SU-DHL-6 (cell line): ENCODE data around the gene HNF4A.

ENCODE experiments used
- H2AFZ ChIP-seq: fragments of 200-600 bp; sonication (generic); 2 replicates; pipeline ENCODE4 v1.6.1; 2014; ENCODE audit warnings: low read depth, mild to moderate bottlenecking, moderate library complexity, mixed read lengths, antibody characterized with exemption, low read length; ENCODE audit not compliant: severe bottlenecking
- H3F3A ChIP-seq: fragments of 200-600 bp; shearing (Covaris generic); 2 replicates; pipeline ENCODE4 v1.6.0; 2016; ENCODE audit warnings: antibody characterized with exemption, mild to moderate bottlenecking; ENCODE audit not compliant: insufficient read depth
- H3K27ac ChIP-seq: fragments of 200-600 bp; sonication (generic); 2 replicates; pipeline ENCODE4 v1.5.1; 2016; ENCODE audit warnings: low read depth, mild to moderate bottlenecking, low read length, moderate library complexity, mixed read lengths
- H3K27me3 ChIP-seq: fragments of 200-600 bp; sonication (generic), shearing (Covaris generic); 2 replicates; pipeline ENCODE4 v1.6.0; 2014; ENCODE audit warnings: mild to moderate bottlenecking, low read length
- H3K36me3 ChIP-seq: fragments of 200-600 bp; sonication (generic); 2 replicates; pipeline ENCODE4 v1.6.1; 2014; ENCODE audit warnings: mild to moderate bottlenecking, low read length, mixed read lengths
- H3K4me2 ChIP-seq: fragments of 300-600, 200-600 bp; shearing (Covaris generic), sonication (generic); 2 replicates; pipeline ENCODE4 v1.6.0; 2014; ENCODE audit warnings: low read length, low read depth, mild to moderate bottlenecking; ENCODE audit not compliant: poor library complexity, severe bottlenecking
- H3K4me3 ChIP-seq: fragments of 200-600 bp; sonication (generic); 2 replicates; pipeline ENCODE4 v1.5.1; 2014; ENCODE audit warnings: antibody characterized with exemption, low read length, mild to moderate bottlenecking, mixed read lengths; ENCODE audit not compliant: insufficient read depth, poor library complexity, severe bottlenecking
- H3K79me2 ChIP-seq: fragments of 200-600 bp; sonication (generic); 2 replicates; pipeline ENCODE4 v1.6.1; 2014; ENCODE audit warnings: mild to moderate bottlenecking, low read length, moderate library complexity; ENCODE audit not compliant: insufficient read depth
- H3K9ac ChIP-seq: fragments of 200-600 bp; sonication (generic); 2 replicates; pipeline ENCODE4 v1.7.0; 2014; ENCODE audit warnings: mild to moderate bottlenecking, low read length
- H3K9me2 ChIP-seq: fragments of 200-600 bp; sonication (generic); replicated peaks from 2 replicates; pipeline ENCODE4 v1.6.1; 2014; ENCODE audit warnings: low read length; ENCODE audit not compliant: insufficient read depth
- H3K9me3 ChIP-seq: fragments of 200-600 bp; sonication (generic); 2 replicates; pipeline ENCODE4 v1.6.1; 2014; ENCODE audit warnings: low read length, mixed read lengths; ENCODE audit not compliant: insufficient read depth
- H4K20me1 ChIP-seq: fragments of 200-600 bp; sonication (generic); 2 replicates; pipeline ENCODE4 v1.6.1; 2014; ENCODE audit warnings: low read depth, mild to moderate bottlenecking, antibody characterized with exemption, low read length, moderate library complexity, mixed read lengths
- EZH2phosphoT487 ChIP-seq: fragments of 200-600 bp; sonication (generic), shearing (Covaris generic); conservative IDR thresholded peaks from 2 replicates; pipeline ENCODE4 v1.6.1; 2018; ENCODE audit warnings: mild to moderate bottlenecking, antibody characterized with exemption, low read length, moderate library complexity, mixed read lengths
- TF ChIP-seq, protein P1 (sequence below): fragments of 200-600 bp; sonication (generic); IDR thresholded peaks from one replicate; pipeline ENCODE4 v1.5.1; 2017; ENCODE audit warnings: antibody characterized with exemption, mild to moderate bottlenecking, low read length, moderate library complexity; ENCODE audit not compliant: insufficient read depth, poor library complexity, severe bottlenecking

Gene HNF4A

DNA sequence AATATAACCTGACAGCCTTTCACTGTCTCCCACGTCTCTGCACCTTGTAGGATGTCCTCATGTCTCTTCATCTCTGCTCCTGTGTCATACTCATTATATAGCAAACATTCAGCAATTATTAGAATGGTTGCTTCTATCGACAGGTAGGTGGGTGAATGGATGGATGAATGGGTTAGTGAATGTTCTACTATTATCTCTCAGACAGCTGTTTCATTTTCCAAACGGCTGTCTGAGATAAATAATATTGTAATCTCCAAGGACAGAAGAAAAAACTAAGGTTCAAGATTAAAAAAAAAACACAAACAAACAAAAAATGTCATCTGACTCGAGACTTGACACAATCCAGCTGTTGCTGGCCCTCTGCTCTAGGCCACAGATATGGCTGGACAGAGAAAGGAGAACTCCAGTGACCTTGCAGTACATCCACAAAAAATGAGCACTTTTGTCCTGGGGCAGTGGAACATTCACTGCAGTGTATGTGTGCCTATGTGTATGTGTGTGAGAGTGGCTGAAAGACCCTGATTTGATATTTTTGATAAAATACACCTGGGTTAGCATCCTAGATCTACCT, 2.1 kb downstream of the HNF4A start:
- H3K4me3 ChIP-seq: no peak overlapping the region
- H3K9me2 ChIP-seq: no peaks in the 10 kb centered on the region
- no peaks in the 10 kb centered on the region for H4K20me1 ChIP-seq
- H3K9me3 ChIP-seq: no peaks in the 10 kb centered on the region
- H3K79me2 ChIP-seq: no peaks in the 10 kb centered on the region
- H3K27ac ChIP-seq: no peak overlapping the region
- H3K27me3 ChIP-seq: no peaks in the 10 kb centered on the region
- H2AFZ ChIP-seq: no peak overlapping the region
- no peaks in the 10 kb centered on the region for H3F3A ChIP-seq
- no peaks in the 10 kb centered on the region for H3K36me3 ChIP-seq
- no peak for TF ChIP-seq EZH2phosphoT487
- TF ChIP-seq, protein P1, sequence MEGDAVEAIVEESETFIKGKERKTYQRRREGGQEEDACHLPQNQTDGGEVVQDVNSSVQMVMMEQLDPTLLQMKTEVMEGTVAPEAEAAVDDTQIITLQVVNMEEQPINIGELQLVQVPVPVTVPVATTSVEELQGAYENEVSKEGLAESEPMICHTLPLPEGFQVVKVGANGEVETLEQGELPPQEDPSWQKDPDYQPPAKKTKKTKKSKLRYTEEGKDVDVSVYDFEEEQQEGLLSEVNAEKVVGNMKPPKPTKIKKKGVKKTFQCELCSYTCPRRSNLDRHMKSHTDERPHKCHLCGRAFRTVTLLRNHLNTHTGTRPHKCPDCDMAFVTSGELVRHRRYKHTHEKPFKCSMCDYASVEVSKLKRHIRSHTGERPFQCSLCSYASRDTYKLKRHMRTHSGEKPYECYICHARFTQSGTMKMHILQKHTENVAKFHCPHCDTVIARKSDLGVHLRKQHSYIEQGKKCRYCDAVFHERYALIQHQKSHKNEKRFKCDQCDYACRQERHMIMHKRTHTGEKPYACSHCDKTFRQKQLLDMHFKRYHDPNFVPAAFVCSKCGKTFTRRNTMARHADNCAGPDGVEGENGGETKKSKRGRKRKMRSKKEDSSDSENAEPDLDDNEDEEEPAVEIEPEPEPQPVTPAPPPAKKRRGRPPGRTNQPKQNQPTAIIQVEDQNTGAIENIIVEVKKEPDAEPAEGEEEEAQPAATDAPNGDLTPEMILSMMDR: no peak
- H3K9ac ChIP-seq: no peak overlapping the region
- H3K4me2 ChIP-seq: no peak overlapping the region

GRCh38 chr20:44358776-44359175, 3.3 kb downstream of the HNF4A start:
- no peak overlapping the region for H3K4me3 ChIP-seq
- no peaks in the 10 kb centered on the region for H3K9me3 ChIP-seq
- no peaks in the 10 kb centered on the region for H3K27me3 ChIP-seq
- no peak overlapping the region for H2AFZ ChIP-seq
- H3K36me3 ChIP-seq: no peaks in the 10 kb centered on the region
- H3K9ac ChIP-seq: no peak overlapping the region
- no peaks in the 10 kb centered on the region for H3F3A ChIP-seq
- H3K27ac ChIP-seq: no peak overlapping the region
- no peaks in the 10 kb centered on the region for H3K9me2 ChIP-seq
- no peaks in the 10 kb centered on the region for H4K20me1 ChIP-seq
- TF ChIP-seq, protein P1: no peak
- no peak for TF ChIP-seq EZH2phosphoT487
- no peak overlapping the region for H3K4me2 ChIP-seq
- no peaks in the 10 kb centered on the region for H3K79me2 ChIP-seq

DNA sequence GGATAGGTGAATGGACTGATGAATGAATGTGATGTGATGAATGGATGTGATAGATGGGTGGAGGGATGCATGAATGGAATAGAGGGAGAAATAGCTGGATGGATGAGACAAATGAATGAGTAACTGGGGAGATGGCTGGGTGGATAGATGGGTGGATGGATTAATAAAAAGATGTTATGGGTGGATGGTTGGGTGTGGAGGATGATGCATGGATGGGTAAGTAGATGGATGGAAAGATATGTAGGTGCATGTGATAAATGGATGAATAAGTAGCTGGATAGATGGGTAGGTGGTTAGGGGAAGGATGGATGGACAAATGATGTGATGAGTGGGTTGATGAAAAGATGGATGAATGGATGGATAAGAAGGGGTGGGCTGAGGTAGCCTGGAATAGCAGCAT, 4.7 kb downstream of the HNF4A start:
- H3K4me2 ChIP-seq: no peak overlapping the region
- TF ChIP-seq, protein P1: no peak
- TF ChIP-seq EZH2phosphoT487: no peak

DNA sequence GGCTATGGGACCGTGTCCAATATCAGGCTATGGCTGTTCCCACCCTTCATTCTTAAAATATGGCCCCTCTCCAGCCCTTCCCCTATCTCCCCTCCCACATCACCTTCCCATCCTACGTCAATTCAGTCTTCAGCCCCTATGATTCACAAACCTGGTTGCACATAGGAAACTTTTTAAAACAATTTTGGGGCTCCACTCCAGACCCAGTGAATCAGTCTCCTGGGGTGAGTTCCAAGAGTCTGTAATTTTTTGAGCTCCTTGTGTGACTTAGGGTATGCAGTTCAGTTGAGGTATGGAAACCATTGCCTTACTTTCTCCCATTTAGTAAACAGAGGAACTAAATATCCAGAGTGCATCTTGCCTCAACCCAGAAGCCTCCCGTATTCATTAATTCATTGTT, 5.5 kb downstream of the HNF4A start:
- H3K4me3 ChIP-seq: no peak overlapping the region
- no peaks in the 10 kb centered on the region for H3K36me3 ChIP-seq
- TF ChIP-seq, protein P1: no peak
- no peak for TF ChIP-seq EZH2phosphoT487
- no peak overlapping the region for H3K27ac ChIP-seq
- no peaks in the 10 kb centered on the region for H3F3A ChIP-seq
- no peaks in the 10 kb centered on the region for H3K79me2 ChIP-seq
- H3K9me3 ChIP-seq: no peaks in the 10 kb centered on the region
- H3K4me2 ChIP-seq: no peak overlapping the region
- H2AFZ ChIP-seq: no peak overlapping the region
- no peaks in the 10 kb centered on the region for H4K20me1 ChIP-seq
- no peaks in the 10 kb centered on the region for H3K27me3 ChIP-seq
- no peak overlapping the region for H3K9ac ChIP-seq
- no peaks in the 10 kb centered on the region for H3K9me2 ChIP-seq

More for the DNA sequence above, 4.7 kb downstream of the HNF4A start:
- no peak overlapping the region for H3K9ac ChIP-seq
- no peaks in the 10 kb centered on the region for H3K27me3 ChIP-seq
- H4K20me1 ChIP-seq: no peaks in the 10 kb centered on the region
- H3K36me3 ChIP-seq: no peaks in the 10 kb centered on the region
- no peaks in the 10 kb centered on the region for H3K9me3 ChIP-seq
- H2AFZ ChIP-seq: no peak overlapping the region
- H3K79me2 ChIP-seq: no peaks in the 10 kb centered on the region
- H3F3A ChIP-seq: no peaks in the 10 kb centered on the region
- no peak overlapping the region for H3K27ac ChIP-seq
- H3K4me3 ChIP-seq: no peak overlapping the region
- H3K9me2 ChIP-seq: no peaks in the 10 kb centered on the region
